ENCODE measurements around the gene HSFY2.
"Not testable (repeated sequence)": the region's sequence is repeated elsewhere in the genome, so short reads cannot be mapped to it uniquely, and the experiment has no call there.

HSFY2 gene

DNA sequence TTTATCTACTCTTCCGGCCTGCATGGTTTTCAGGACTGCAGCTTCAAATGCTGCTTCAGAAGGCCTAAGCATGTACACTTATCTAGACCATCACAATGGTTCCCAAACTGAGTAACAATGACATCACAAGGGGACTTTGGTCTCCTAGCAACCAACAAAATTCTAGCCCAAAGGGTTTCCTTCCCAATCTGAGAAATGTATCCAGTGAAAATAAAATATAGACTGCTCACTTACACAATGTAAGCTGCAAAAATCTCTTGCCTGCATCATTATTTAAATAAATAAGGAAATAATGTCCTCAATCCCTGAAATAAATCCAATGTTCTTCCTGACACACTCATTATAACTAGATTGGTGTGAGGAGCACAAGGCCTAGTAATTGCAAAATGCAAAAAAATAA lies at the start of gene HSFY2:
TSS of gene HSFY2 (minus strand) at position 101 of the 400 bp plus-strand sequence. CDS start 117 bp downstream, outside the sequence.
- not testable (repeated sequence) for DNase-seq (ENCODE audit: low read depth, low spot score)

- not testable (repeated sequence) for DNase-seq (ENCODE audit: low read depth, low spot score)
These were observed 42.2 kb upstream of the HSFY2 start for GRCh38 chrY:18815751-18816150.

- DNase-seq (ENCODE audit: low read depth, low spot score), result not testable (repeated sequence)
These were observed 15.3 kb upstream of the HSFY2 start for GRCh38 chrY:18788757-18789406.

- not testable (repeated sequence) for DNase-seq (ENCODE audit: low read depth, low spot score)
These were observed 19.5 kb downstream of the HSFY2 start for GRCh38 chrY:18754077-18754476.

- not testable (repeated sequence) for DNase-seq (ENCODE audit: low read depth, low spot score)
These were observed 20.3 kb downstream of the HSFY2 start for GRCh38 chrY:18753133-18753815.

DNA sequence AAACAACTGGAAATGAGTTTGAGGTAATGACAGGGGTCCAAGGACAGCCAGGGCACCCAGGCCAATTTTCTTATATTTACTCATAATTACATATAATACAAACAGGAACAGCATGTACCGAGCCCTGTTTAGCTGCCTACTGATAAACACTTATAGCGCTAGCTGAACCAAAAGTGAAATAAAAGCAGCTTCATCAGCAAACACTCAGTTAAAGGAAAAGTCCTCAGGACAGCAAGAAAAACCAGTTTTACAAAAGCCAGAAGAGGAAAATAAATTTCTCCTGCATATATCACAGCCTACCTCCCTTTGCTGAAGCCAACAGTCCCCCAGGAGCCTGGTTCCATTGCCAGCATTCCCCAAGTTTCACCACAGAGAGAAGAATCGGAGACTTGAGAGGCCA lies 49.8 kb downstream of the HSFY2 start:
- DNase-seq (ENCODE audit: low read depth, low spot score), result not testable (repeated sequence)
